CD4-positive, alpha-beta memory T cell (primary cell): ENCODE measurements around the gene AOC2. TPM values are rescaled to one million over a fixed set of nuclear protein-coding genes. Genes with fewer than 3 reads are reported as not detected.

Experiments used
- CTCF ChIA-PET: fragments of 350-600 bp; sonication (Branson Sonifier 250); formaldehyde crosslinking; loops from one replicate; lab custom pipeline; 2021; ENCODE audit warnings: inconsistent platforms; ENCODE audit not compliant: partially characterized antibody; lab: Charles Lee
- POLR2A ChIA-PET: fragments of 350-600 bp; sonication (Branson Sonifier 250); formaldehyde crosslinking; loops from one replicate; lab custom pipeline; 2021; ENCODE audit not compliant: partially characterized antibody; lab: Charles Lee
- DNase-seq, 5 donors: peaks; one replicate each; pipeline versions ENCODE4 v3.0.0 to v3.0.0-alpha.2; 2020 to 2022; ENCODE audit warnings: mixed read lengths in 1 of 5
- H3K27ac ChIP-seq: one replicate; pipeline ENCODE4 v1.7.0; 2013; ENCODE audit warnings: low read depth, low read length
- H3K27me3 ChIP-seq: 2 replicates; pipeline ENCODE4 v1.7.0; 2013; ENCODE audit warnings: mild to moderate bottlenecking, low read length, moderate library complexity; ENCODE audit not compliant: insufficient read depth
- H3K36me3 ChIP-seq: 2 replicates; pipeline ENCODE4 v1.7.0; 2013; ENCODE audit warnings: mild to moderate bottlenecking, low read length, moderate library complexity; ENCODE audit not compliant: insufficient read depth
- H3K4me1 ChIP-seq: 2 replicates; pipeline ENCODE4 v1.7.0; 2013; ENCODE audit warnings: mild to moderate bottlenecking, low read length, moderate library complexity; ENCODE audit not compliant: insufficient read depth
- H3K4me3 ChIP-seq, 2 donors: one replicate each; pipeline ENCODE4 v1.7.0; 2013; ENCODE audit warnings: low read length in 2 of 2, mild to moderate bottlenecking in 1 of 2
- H3K9me3 ChIP-seq, 2 donors: one replicate each; pipeline ENCODE4 v1.7.0; 2013; ENCODE audit warnings: low read length in 2 of 2, control low read depth in 1 of 2; ENCODE audit not compliant: control insufficient read depth in 1 of 2
- H3K27ac Mint-ChIP-seq, 7 donors: one replicate each; pipeline ENCODE4 v1.8.0; 2020 to 2021; ENCODE audit warnings: mixed read lengths in 7 of 7, mild to moderate bottlenecking in 6 of 7, inconsistent platforms in 3 of 7, moderate library complexity in 3 of 7
- H3K27me3 Mint-ChIP-seq, 2 donors: one replicate each; pipeline ENCODE4 v1.8.0; 2020 to 2021; ENCODE audit warnings: mixed read lengths in 2 of 2
- H3K36me3 Mint-ChIP-seq, 2 donors: one replicate each; pipeline ENCODE4 v1.8.0; 2020 to 2021; ENCODE audit warnings: mixed read lengths in 2 of 2, inconsistent platforms in 1 of 2, mild to moderate bottlenecking in 1 of 2
- H3K4me1 Mint-ChIP-seq, 4 donors: one replicate each; pipeline ENCODE4 v1.8.0; 2020 to 2021; ENCODE audit warnings: mixed read lengths in 4 of 4, mild to moderate bottlenecking in 1 of 4
- H3K4me3 Mint-ChIP-seq, 8 donors: one replicate each; pipeline ENCODE4 v1.8.0; 2020 to 2021; ENCODE audit warnings: mixed read lengths in 8 of 8, mild to moderate bottlenecking in 7 of 8, moderate library complexity in 6 of 8, inconsistent platforms in 3 of 8
- H3K9me3 Mint-ChIP-seq, 8 donors: one replicate each; pipeline ENCODE4 v1.8.0; 2020 to 2021; ENCODE audit warnings: mixed read lengths in 8 of 8, mild to moderate bottlenecking in 5 of 8, inconsistent platforms in 3 of 8, moderate library complexity in 1 of 8
- intact Hi-C: fragments of 100-400 bp; cut with micrococcal nuclease; formaldehyde crosslinking; loops from one replicate; pipeline ENCODE4 v1.15.1; 2023
- polyA plus RNA-seq, 2 donors: library from polyadenylated mRNA; unstranded; fragments of 300-500 nt; fragmentation: Illumina TruSeq; gene quantifications; one replicate each; pipeline ENCODE4 v1.2.3, GENCODE V29; 2021
- total RNA-seq, 2 experiments: library from RNA; stranded (reverse); gene quantifications; one replicate each; pipeline ENCODE4 v1.2.3, GENCODE V29; 2021

Gene AOC2
- total and polyA plus RNA-seq, 4 experiments from 2014 or later: 0.17 to 2.7 (median 2.7) TPM; not detected in 1

DNA sequence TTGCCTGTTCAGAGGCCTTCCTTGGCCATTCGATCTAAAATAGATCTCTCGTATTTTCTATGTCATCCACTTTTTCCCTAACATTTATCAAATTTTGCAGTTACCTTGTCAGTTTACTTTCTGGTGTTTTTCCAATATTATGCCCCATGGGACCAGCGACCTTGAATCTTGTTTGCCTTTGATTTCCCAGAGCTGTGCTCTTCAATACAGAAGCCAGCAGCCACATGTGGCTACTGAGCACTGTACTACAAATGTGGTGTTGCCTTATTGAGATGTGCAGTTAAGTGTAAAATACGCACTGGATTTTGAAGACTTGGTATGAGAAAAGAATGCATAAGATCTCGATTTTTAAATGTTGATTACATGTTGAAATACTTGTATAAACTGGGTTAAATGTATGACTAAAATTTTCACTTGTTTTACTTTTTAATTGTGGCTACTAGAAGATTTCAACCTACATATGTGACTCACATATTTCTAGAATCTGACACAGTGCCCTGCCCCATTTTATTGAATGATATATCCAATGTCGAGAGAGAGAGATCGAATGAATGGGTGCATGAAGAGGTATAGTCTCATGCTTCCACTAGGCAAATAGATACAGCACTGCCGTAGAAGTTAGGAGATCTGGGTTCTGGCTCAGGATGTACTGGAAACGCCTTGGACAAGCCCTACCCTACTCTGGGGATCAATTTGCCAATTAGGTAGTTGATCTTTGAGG is 12.0 kb upstream of the AOC2 start:
- H3K36me3 Mint-ChIP-seq: peaks cover 9 to 27% of the 10 kb centered on the region in 2 donors
- Histone ChIP-seq H3K9me3 (no peaks in the 10 kb centered on the region), H3K4me1 (peaks cover 17% of the 10 kb centered on the region), H3K4me3 (peak overlapping the region; percentile 72 to 97), H3K27ac (peak overlapping the region; percentile 94), H3K27me3 (no peaks in the 10 kb centered on the region), H3K36me3 (peaks cover 8% of the 10 kb centered on the region)
- H3K9me3 Mint-ChIP-seq: peaks cover 0 to 3% (median 0%) of the 10 kb centered on the region in 8 donors
- peaks cover 0 to 2% of the 10 kb centered on the region in 2 donors for H3K27me3 Mint-ChIP-seq
- CTCF ChIA-PET: interaction anchor here (2.9 kb wide), 1 partner anchor 8 kb away, joined by 16 read pairs; the partner anchor contains the start of gene BECN1
- no peak for DNase-seq
- POLR2A ChIA-PET: interaction anchor here (0.6 to 3.1 kb wide), 12 partner anchors 9 to 652 kb away, joined by 3 to 61 read pairs (median 6); partner anchors contain the start of genes BECN1, DHX8, PSMC3IP and RPL27
- peak overlapping the region; percentile 99 to 100 (median 99) for H3K27ac Mint-ChIP-seq
- intact Hi-C loops: loop anchor here (10.0 kb wide), 1 partner anchor 652 kb away; the partner anchor contains the start of gene DHX8
- H3K4me3 Mint-ChIP-seq: peak overlapping the region; percentile 93 to 97 (median 96)
- H3K4me1 Mint-ChIP-seq: peaks cover 18 to 28% (median 23%) of the 10 kb centered on the region in 4 donors

DNA sequence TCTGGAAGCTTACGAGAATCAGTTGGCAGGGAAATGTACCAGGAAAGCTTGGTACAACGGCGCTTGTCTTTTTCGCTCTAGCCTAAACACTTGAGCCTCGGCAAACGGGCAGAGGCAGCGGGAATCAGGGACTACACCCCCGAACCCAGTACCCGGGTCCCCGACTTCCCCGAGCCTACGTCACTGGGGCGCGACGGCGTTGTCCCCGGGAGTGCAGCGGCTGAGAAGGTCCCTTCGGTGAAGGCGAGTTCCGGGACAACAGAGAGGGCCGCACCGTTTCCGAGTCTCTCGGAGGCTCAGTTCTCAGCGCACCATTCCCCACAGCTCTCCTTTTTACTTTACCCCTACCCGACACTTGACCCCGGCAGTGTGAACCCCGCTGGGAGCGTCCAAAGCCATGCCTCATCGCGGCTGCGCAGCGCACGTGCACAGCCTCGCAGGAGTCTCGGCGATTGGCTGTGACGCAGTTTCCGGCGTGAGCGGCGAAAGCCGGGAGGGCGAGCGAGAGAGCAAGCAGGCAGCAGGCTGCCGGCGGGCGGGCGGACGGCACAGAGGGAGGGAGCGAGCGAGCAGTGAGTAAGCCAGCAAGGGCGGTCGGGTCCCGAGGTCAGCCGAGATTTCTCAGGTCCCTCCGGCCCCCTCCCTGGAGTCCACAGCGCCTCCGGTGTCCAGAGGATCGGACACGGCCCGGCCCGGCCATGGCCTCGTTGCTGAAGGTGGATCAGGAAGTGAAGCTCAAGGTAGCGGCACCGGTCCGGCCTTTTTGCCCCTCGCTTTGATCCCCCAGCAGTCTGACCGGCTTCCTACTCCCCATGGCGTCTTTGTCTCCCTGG is 11.2 kb upstream of the AOC2 start, which contains the start of gene PSME3:
PSME3 (plus strand) TSS at position 464 of the 833 bp plus-strand sequence; CDS start at position 699, 235 bp downstream.
- Histone ChIP-seq H3K4me3 (peak within 1 kb of the TSS; percentile 72 to 97), H3K27ac (peak within 1 kb of the TSS; percentile 94), H3K9me3 (no peaks in the 10 kb centered on the region), H3K27me3 (no peaks in the 10 kb centered on the region), H3K4me1 (peaks cover 17% of the 10 kb centered on the region), H3K36me3 (peaks cover 16% of the 10 kb centered on the region)
- Mint-ChIP-seq H3K9me3 (peaks cover 0 to 3% (median 0%) of the 10 kb centered on the region in 8 donors), H3K36me3 (peaks cover 16 to 35% of the 10 kb centered on the region in 2 donors), H3K4me3 (peak within 1 kb of the TSS; percentile 93 to 97 (median 96)), H3K27me3 (no peaks in the 10 kb centered on the region), H3K27ac (peak within 1 kb of the TSS; percentile 99 to 100 (median 99)), H3K4me1 (peaks cover 19 to 31% (median 25%) of the 10 kb centered on the region in 4 donors)
- peak; percentile 88 to 92 (median 90) for DNase-seq
- ChIA-PET CTCF (interaction anchor here (0.7 to 2.9 kb wide), 8 partner anchors 9 to 528 kb away, joined by 3 to 16 read pairs (median 4); partner anchors contain the start of genes AOC2, BECN1, RPL27 and VPS25), POLR2A (interaction anchor here (0.6 to 3.1 kb wide), 16 partner anchors 9 to 651 kb away, joined by 3 to 61 read pairs (median 4); partner anchors contain the start of genes BECN1, DHX8, PSMC3IP and RPL27)
- intact Hi-C loops: loop anchor here (1.0 to 10.0 kb wide), 2 partner anchors 9 to 652 kb away; partner anchors contain the start of genes BECN1 and DHX8

DNA sequence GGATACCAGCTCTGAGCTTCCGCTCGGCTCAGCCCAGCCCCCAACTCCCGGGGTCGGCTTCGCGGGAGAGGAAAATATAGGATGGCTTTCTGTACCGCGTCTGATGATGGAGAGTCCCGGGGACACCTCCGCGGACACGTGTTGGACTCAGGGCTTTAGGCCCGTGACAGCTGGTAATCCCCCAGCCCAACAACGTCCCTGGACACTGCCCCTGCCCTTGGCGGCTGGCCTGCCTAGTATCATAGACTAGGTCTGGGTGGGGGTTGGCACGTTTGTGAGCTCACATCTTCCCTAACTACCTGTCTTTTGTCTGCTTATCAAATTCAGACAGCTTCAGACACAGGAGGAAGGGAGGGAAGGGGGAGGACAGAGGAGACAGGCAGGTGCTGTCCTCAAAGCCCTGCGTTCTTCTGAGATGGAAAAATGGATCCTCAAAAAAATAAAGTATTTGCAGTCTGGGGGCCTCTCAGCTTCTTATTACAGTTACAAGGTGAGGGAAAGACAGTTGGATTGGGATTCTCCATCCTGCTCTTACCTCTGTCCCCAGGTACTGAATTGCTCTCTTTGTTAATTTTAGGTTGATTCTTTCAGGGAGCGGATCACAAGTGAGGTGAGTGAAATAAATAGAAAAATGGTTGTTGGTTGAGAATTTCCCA is 10.5 kb upstream of the AOC2 start:
- peaks cover 24% of the 10 kb centered on the region for H3K36me3 ChIP-seq
- peaks cover 17% of the 10 kb centered on the region for H3K4me1 ChIP-seq
- H3K27me3 ChIP-seq: no peaks in the 10 kb centered on the region
- Mint-ChIP-seq H3K4me1 (peaks cover 19 to 35% (median 25%) of the 10 kb centered on the region in 4 donors), H3K27ac (peak overlapping the region; percentile 99 to 100 (median 99)), H3K4me3 (peak overlapping the region; percentile 93 to 97 (median 96)), H3K27me3 (no peaks in the 10 kb centered on the region), H3K9me3 (peaks cover 0 to 3% (median 0%) of the 10 kb centered on the region in 8 donors), H3K36me3 (peaks cover 20 to 41% of the 10 kb centered on the region in 2 donors)
- POLR2A ChIA-PET: interaction anchor here (0.6 to 3.1 kb wide), 11 partner anchors 8 to 535 kb away, joined by 3 to 61 read pairs (median 4); partner anchors contain the start of genes BECN1, PSMC3IP, RPL27 and TMEM106A
- DNase-seq: no peak
- CTCF ChIA-PET: interaction anchor here (0.7 to 2.9 kb wide), 8 partner anchors 9 to 527 kb away, joined by 3 to 16 read pairs (median 4); partner anchors contain the start of genes AOC2, BECN1, RPL27 and VPS25
- peak overlapping the region; percentile 94 for H3K27ac ChIP-seq
- intact Hi-C loops: loop anchor here (1.0 to 10.0 kb wide), 2 partner anchors 10 to 651 kb away; partner anchors contain the start of genes BECN1 and DHX8
- H3K4me3 ChIP-seq: peak overlapping the region; percentile 72 to 97
- H3K9me3 ChIP-seq: no peaks in the 10 kb centered on the region

DNA sequence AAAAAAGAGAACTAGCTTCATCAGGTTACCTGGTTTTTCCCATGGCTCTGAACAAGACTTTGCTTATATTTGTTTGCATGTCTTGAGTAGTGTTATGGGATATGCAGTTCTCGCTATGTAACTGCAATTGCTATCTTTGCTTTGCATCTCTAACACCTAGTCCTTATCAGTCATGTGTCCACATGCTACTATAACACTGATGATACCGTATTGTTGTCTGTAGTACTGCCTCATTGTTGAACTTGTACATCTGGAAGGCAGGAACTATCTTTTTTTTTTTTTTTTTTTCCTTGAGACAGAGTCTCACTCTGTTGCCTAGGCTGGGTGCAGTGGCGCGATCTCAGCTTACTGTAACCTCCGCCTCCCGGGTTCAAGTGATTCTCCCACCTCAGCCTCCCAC is 8.6 kb upstream of the AOC2 start:
- POLR2A ChIA-PET: interaction anchor here (1.0 kb wide), 1 partner anchor 12 kb away, joined by 4 read pairs; the partner anchor contains the start of gene BECN1
- H3K9me3 Mint-ChIP-seq: peaks cover 0 to 3% (median 0%) of the 10 kb centered on the region in 8 donors
- H3K27me3 Mint-ChIP-seq: no peaks in the 10 kb centered on the region
- H3K27ac Mint-ChIP-seq: no peak overlapping the region
- CTCF ChIA-PET: interaction anchor here (2.1 kb wide), 1 partner anchor 11 kb away, joined by 10 read pairs; the partner anchor contains the start of gene BECN1
- no peak overlapping the region for H3K4me3 ChIP-seq
- H3K36me3 Mint-ChIP-seq: peaks cover 30 to 55% of the 10 kb centered on the region in 2 donors
- no peak overlapping the region for H3K27ac ChIP-seq
- peaks cover 31% of the 10 kb centered on the region for H3K36me3 ChIP-seq
- intact Hi-C loops: loop anchor here (10.0 kb wide), 1 partner anchor 649 kb away; the partner anchor contains the start of gene DHX8
- DNase-seq: no peak
- peaks cover 19 to 36% (median 26%) of the 10 kb centered on the region in 4 donors for H3K4me1 Mint-ChIP-seq
- no peak overlapping the region for H3K4me3 Mint-ChIP-seq
- H3K9me3 ChIP-seq: no peaks in the 10 kb centered on the region
- no peaks in the 10 kb centered on the region for H3K27me3 ChIP-seq
- peaks cover 17% of the 10 kb centered on the region for H3K4me1 ChIP-seq

- Mint-ChIP-seq H3K4me3 (no peak overlapping the region), H3K27me3 (no peaks in the 10 kb centered on the region), H3K4me1 (peaks cover 2 to 15% (median 7%) of the 10 kb centered on the region in 4 donors), H3K27ac (peak overlapping the region in 1 of 7 donors; percentile 59), H3K9me3 (no peaks in the 10 kb centered on the region), H3K36me3 (peaks cover 55 to 79% of the 10 kb centered on the region in 2 donors)
- H3K27ac ChIP-seq: no peak overlapping the region
- H3K9me3 ChIP-seq: no peaks in the 10 kb centered on the region
- CTCF ChIA-PET: interaction anchor here (0.7 to 1.7 kb wide), 3 partner anchors 18 to 642 kb away, joined by 3 to 6 read pairs (median 4); partner anchors contain the start of genes BECN1, DHX8 and RPL27
- peaks cover 59% of the 10 kb centered on the region for H3K36me3 ChIP-seq
- DNase-seq: no peak
- H3K4me3 ChIP-seq: no peak overlapping the region
- no peaks in the 10 kb centered on the region for H3K27me3 ChIP-seq
- H3K4me1 ChIP-seq: no peaks in the 10 kb centered on the region
- intact Hi-C loops: loop anchor here (2.0 kb wide), 1 partner anchor 497 kb away; no protein-coding TSS in a partner anchor
- POLR2A ChIA-PET: interaction anchor here (1.6 kb wide), 1 partner anchor 9 kb away, joined by 4 read pairs; the partner anchor contains the start of gene PSME3
Observed at GRCh38 chr17:42841975-42842685, 2.2 kb upstream of the AOC2 start.
